ENCODE measurements around the gene DGCR8.

Gene DGCR8

GRCh38 chr22:20138417-20138738 is 58.3 kb downstream of the DGCR8 start:
- TF ChIP-seq, protein P1, sequence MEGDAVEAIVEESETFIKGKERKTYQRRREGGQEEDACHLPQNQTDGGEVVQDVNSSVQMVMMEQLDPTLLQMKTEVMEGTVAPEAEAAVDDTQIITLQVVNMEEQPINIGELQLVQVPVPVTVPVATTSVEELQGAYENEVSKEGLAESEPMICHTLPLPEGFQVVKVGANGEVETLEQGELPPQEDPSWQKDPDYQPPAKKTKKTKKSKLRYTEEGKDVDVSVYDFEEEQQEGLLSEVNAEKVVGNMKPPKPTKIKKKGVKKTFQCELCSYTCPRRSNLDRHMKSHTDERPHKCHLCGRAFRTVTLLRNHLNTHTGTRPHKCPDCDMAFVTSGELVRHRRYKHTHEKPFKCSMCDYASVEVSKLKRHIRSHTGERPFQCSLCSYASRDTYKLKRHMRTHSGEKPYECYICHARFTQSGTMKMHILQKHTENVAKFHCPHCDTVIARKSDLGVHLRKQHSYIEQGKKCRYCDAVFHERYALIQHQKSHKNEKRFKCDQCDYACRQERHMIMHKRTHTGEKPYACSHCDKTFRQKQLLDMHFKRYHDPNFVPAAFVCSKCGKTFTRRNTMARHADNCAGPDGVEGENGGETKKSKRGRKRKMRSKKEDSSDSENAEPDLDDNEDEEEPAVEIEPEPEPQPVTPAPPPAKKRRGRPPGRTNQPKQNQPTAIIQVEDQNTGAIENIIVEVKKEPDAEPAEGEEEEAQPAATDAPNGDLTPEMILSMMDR (conservative IDR thresholded peaks at IDR 0.05; ENCODE audit: low read depth, low read length): no peak
- DNase-seq (ENCODE audit: low read depth): no peak

GRCh38 chr22:20138868-20139267 is 58.8 kb downstream of the DGCR8 start:
- DNase-seq (ENCODE audit: low read depth): no peak
- no peak overlapping the region for H3K4me3 ChIP-seq (ENCODE audit: low read depth, low read length)
- TF ChIP-seq, protein P1 (conservative IDR thresholded peaks at IDR 0.05; ENCODE audit: low read depth, low read length): no peak

More at GRCh38 chr22:20138417-20138738, 58.3 kb downstream of the DGCR8 start:
- H3K4me3 ChIP-seq (ENCODE audit: low read depth, low read length): no peak overlapping the region

GRCh38 chr22:20139391-20140106 is 59.5 kb downstream of the DGCR8 start:
- no peak overlapping the region for H3K4me3 ChIP-seq (ENCODE audit: low read depth, low read length)
- no peak for DNase-seq (ENCODE audit: low read depth)
- TF ChIP-seq, protein P1 (conservative IDR thresholded peaks at IDR 0.05; ENCODE audit: low read depth, low read length): no peak

DNA sequence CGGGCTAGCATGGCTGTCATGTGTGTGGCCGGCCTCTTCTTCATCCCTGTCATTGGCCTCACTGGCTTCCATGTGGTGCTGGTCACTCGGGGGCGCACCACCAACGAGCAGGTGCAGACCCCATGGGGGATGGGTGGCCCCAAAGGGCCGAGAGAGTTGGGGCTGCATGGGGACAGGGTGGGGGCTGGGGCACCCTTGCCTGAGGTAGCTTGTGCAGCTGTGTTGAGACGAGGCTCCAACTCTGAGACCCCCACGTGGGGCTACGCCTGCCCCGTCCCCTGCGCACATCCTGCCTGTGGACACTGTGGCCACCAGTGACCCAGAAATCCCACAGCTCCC is 60.0 kb downstream of the DGCR8 start:
- DNase-seq (ENCODE audit: low read depth): no peak
- TF ChIP-seq, protein P1 (conservative IDR thresholded peaks at IDR 0.05; ENCODE audit: low read depth, low read length): no peak
- no peak overlapping the region for H3K4me3 ChIP-seq (ENCODE audit: low read depth, low read length)

DNA sequence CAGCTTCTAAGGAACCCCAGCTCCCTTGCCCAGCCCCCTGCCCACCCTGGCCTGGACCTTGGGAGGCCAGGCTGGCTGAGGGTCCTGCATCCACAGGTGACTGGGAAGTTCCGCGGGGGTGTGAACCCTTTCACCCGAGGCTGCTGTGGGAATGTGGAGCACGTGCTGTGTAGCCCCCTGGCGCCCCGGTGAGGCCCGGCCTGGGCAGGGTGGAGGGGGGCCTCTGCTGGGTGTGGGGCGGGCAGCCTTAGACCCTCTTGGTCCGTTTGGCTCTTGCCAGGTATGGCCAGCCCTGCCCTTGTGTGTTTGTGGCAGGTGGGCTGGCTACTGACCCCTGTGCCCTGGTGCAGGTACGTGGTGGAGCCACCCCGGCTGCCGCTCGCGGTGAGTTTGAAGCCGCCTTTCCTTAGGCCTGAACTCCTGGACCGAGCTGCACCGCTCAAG is 60.5 kb downstream of the DGCR8 start:
- no peak overlapping the region for H3K4me3 ChIP-seq (ENCODE audit: low read depth, low read length)
- DNase-seq (ENCODE audit: low read depth): no peak
- TF ChIP-seq, protein P1 (conservative IDR thresholded peaks at IDR 0.05; ENCODE audit: low read depth, low read length): no peak

DNA sequence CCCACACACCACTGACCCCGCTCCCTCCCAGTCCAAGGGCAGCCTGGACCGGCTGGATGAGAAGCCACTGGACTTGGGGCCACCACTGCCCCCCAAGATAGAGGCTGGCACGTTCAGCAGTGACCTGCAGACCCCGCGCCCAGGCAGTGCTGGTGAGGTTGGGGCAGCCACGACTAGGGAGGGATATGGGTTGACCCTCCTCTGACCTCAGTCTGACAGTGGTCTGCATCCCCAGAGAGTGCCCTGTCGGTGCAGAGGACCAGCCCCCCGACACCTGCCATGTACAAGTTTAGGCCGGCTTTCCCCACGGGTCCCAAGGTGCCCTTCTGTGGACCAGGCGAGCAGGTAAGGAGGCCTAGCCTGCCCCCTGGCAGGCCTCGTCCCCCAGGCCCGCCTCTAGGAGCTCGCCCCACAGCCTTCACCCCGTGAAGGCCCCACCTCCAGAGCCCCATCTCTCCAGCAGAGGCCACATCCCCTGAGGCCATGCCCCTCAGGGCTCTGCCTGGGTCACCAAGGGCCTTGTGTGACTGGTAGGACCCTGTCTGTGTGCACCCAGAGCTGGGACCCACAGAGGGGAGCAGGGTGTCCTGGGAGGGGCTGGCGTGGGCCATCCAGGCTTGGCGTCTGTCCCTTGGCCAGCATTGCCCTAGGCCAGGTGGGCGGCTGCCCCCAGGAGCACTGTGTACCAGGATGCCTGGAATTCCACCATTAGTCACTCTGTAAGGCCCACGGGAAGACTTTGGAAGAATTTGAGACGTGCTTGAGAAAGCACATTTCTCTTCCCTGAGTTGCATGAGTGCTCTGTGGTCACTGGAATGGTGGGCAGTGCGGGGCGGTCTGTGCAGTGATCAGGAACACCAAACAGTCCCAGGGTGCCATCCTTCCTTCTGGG is 61.4 kb downstream of the DGCR8 start:
- DNase-seq (ENCODE audit: low read depth): peak; percentile 76
- no peak overlapping the region for H3K4me3 ChIP-seq (ENCODE audit: low read depth, low read length)
- TF ChIP-seq, protein P1 (conservative IDR thresholded peaks at IDR 0.05; ENCODE audit: low read depth, low read length): no peak

Measured in choroid plexus epithelial cell (primary cell).